GM23248 (cell line): Measurements from ENCODE around the gene C13orf42. TPM values are rescaled to one million over a fixed set of nuclear protein-coding genes. Genes with fewer than 3 reads are reported as not detected.

ENCODE experiments used
- DNase-seq: peaks from one replicate; pipeline ENCODE4 v3.0.0-alpha.2; 2015
- H2AFZ ChIP-seq: fragments of 200-600 bp; sonication (generic); 2 replicates; pipeline ENCODE4 v1.6.1; 2016; ENCODE audit warnings: antibody characterized with exemption
- H3F3A ChIP-seq: fragments of 200-600 bp; sonication (generic); 2 replicates; pipeline ENCODE4 v1.6.1; 2016; ENCODE audit warnings: mild to moderate bottlenecking, antibody characterized with exemption, mixed run types; ENCODE audit not compliant: insufficient read depth
- H3K27ac ChIP-seq: fragments of 200-600 bp; sonication (generic); 2 replicates; pipeline ENCODE4 v1.5.1; 2016; ENCODE audit warnings: mild to moderate bottlenecking
- H3K27me3 ChIP-seq: fragments of 200-600 bp; sonication (generic); replicated peaks from 2 replicates; pipeline ENCODE4 v1.6.1; 2016; ENCODE audit warnings: mild to moderate bottlenecking; ENCODE audit not compliant: insufficient read depth
- H3K36me3 ChIP-seq: fragments of 200-600 bp; sonication (generic); 2 replicates; pipeline ENCODE4 v1.6.1; 2016; ENCODE audit warnings: low read depth, mild to moderate bottlenecking
- H3K4me1 ChIP-seq: fragments of 200-600 bp; sonication (generic); 2 replicates; pipeline ENCODE4 v1.6.1; 2016; ENCODE audit warnings: mild to moderate bottlenecking; ENCODE audit not compliant: insufficient read depth
- H3K4me2 ChIP-seq: fragments of 200-600 bp; sonication (generic); one replicate; pipeline ENCODE4 v1.6.1; 2016; ENCODE audit warnings: mild to moderate bottlenecking; ENCODE audit not compliant: unreplicated experiment
- H3K4me3 ChIP-seq: fragments of 200-600 bp; sonication (generic); 2 replicates; pipeline ENCODE4 v1.5.1; 2016; ENCODE audit warnings: mild to moderate bottlenecking
- H3K79me2 ChIP-seq: fragments of 200-600 bp; sonication (generic); 2 replicates; pipeline ENCODE4 v1.6.1; 2016; ENCODE audit warnings: mild to moderate bottlenecking; ENCODE audit not compliant: insufficient read depth
- H3K9ac ChIP-seq: fragments of 200-600 bp; sonication (generic); 2 replicates; pipeline ENCODE4 v1.6.1; 2016; ENCODE audit warnings: mild to moderate bottlenecking
- H3K9me2 ChIP-seq: fragments of 200-600 bp; sonication (generic); 2 replicates; pipeline ENCODE4 v1.6.1; 2016; ENCODE audit warnings: mixed run types, mild to moderate bottlenecking, moderate library complexity; ENCODE audit not compliant: insufficient read depth
- H3K9me3 ChIP-seq: fragments of 200-600 bp; sonication (generic); one replicate; pipeline ENCODE4 v1.6.1; 2017; ENCODE audit warnings: low read depth
- H4K20me1 ChIP-seq: fragments of 200-600 bp; sonication (generic); 2 replicates; pipeline ENCODE4 v1.6.0; 2016; ENCODE audit not compliant: insufficient read depth
- EZH2 ChIP-seq: fragments of 200-600 bp; sonication (generic); IDR thresholded peaks from 2 replicates; pipeline ENCODE4 v1.6.1; 2018; ENCODE audit warnings: antibody characterized with exemption, mild to moderate bottlenecking; ENCODE audit not compliant: insufficient read depth, poor library complexity, severe bottlenecking
- EZH2phosphoT487 ChIP-seq: fragments of 200-600 bp; sonication (generic); IDR thresholded peaks from 2 replicates; pipeline ENCODE4 v1.6.1; 2018; ENCODE audit warnings: antibody characterized with exemption, moderate library complexity, mild to moderate bottlenecking, low read depth; ENCODE audit not compliant: insufficient read depth
- WGBS, 2 experiments: methylation state at CpG; one replicate each; pipeline ENCODE4 v1.1.6; 2015 to 2017; ENCODE audit warnings: low lambda C conversion rate in 2 of 2, low coverage in 1 of 2; ENCODE audit errors: missing lambda C conversion rate in 2 of 2; 5-methylcytosine and 5-hydroxymethylcytosine counted together
- in situ Hi-C: fragments of 300-500 bp; cut with MboI; formaldehyde crosslinking; loops from 2 replicates; pipeline ENCODE4 v1.15.0; 2020
- polyA plus RNA-seq: library from polyadenylated mRNA; unstranded; fragments of >200 nt; fragmentation: Nextera tagmentation; extraction: Ambion mirVana; gene quantifications from 2 replicates; pipeline ENCODE4 v1.2.1, GENCODE V29; 2016
- total RNA-seq: library from RNA; depleted of rRNA; stranded (reverse); fragments of >200 nt; shearing (Covaris generic); gene quantifications from 2 replicates; pipeline ENCODE4 v1.2.3, GENCODE V29; 2014

The C13orf42 gene
- total and polyA plus RNA-seq, 2 experiments from 2014 or later, result not detected

DNA sequence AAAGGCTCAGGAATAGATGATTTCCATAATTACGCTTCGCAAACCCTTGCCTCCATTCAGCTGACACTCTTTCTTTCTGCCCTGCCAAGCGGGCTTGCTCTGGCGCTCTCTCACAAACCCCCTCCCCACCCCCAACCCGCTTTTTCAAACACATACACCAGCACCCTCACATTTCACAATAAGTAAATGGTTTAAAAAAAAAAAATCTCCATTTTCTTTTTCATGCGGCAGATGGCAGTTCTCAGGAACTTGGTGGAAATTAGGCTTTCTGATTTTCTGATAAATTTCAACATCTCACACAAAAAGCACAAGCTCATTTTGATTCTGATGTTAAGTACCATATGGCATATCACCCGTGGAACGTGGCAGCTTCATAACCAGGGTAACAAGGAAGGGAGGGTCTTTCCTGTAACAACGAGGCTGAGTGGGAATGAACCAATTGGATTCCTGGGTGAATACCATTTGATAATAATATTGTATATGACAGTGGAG lies 43.8 kb downstream of the C13orf42 start:
- H3K9ac ChIP-seq, result no peak overlapping the region
- H3K9me2 ChIP-seq, result no peaks in the 10 kb centered on the region
- peaks cover 29% of the 10 kb centered on the region for H3K27me3 ChIP-seq
- DNase-seq, result no peak
- H3K79me2 ChIP-seq, result no peaks in the 10 kb centered on the region
- 44 to 57% methylated on average over 9 of the region's 9 CpGs for WGBS, 2 experiments
- peak overlapping the region; percentile 26 for H3K4me2 ChIP-seq
- H3K9me3 ChIP-seq, result no peaks in the 10 kb centered on the region
- no peak for TF ChIP-seq EZH2phosphoT487
- TF ChIP-seq EZH2, result no peak
- no peaks in the 10 kb centered on the region for H3F3A ChIP-seq
- H2AFZ ChIP-seq, result 0 out of 2 replicates have a peak overlapping the region, but pooled peaks have one; percentile 16
- in situ Hi-C loops, result loop anchor here (10.0 to 25.0 kb wide), 4 partner anchors 242 to 1405 kb away; no protein-coding TSS in a partner anchor
- H3K4me1 ChIP-seq, result no peaks in the 10 kb centered on the region
- H3K4me3 ChIP-seq, result no peak overlapping the region
- H4K20me1 ChIP-seq, result no peaks in the 10 kb centered on the region
- no peaks in the 10 kb centered on the region for H3K36me3 ChIP-seq
- H3K27ac ChIP-seq, result no peak overlapping the region

DNA sequence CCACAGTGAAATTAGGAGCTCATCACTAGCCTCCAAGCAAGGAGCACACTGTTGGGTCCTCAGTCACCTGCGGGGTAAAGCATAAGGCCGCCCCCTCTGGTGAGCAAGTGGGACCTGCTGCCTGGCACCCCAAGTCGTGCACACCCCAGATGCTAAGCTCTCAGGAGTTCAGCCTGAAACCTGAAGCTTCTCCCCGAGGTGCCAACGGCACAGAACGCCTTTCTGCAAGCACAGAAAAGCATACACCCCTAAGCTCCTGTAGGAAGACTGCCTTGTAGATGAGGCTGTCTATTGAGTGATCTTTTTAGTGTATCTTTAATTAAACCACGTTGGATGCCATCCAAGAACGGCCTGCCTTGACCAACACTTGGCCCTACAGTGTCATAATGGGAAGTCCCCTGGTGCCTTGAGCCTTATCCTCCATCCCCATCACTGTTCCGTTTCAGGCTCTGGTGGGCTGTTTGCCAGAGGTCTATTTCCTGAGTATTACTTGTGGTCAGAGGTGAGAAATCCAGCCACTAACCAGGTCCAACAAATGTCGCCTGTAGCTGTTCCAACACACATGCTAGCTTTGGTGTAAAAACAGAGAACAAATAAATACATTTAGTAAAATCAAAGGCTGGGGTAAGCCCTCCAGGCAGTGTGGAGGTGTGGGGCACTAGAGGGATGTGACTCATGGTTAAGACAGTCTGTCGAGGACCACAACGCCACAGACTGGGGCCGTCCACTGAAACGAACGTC lies 44.8 kb downstream of the C13orf42 start:
- H3K9me3 ChIP-seq, result no peaks in the 10 kb centered on the region
- no peak overlapping the region for H2AFZ ChIP-seq
- H3K27ac ChIP-seq, result no peak overlapping the region
- H3K9ac ChIP-seq, result no peak overlapping the region
- no peaks in the 10 kb centered on the region for H3K36me3 ChIP-seq
- peak; percentile 18 for DNase-seq
- H3K9me2 ChIP-seq, result no peaks in the 10 kb centered on the region
- H3F3A ChIP-seq, result no peaks in the 10 kb centered on the region
- H3K79me2 ChIP-seq, result no peaks in the 10 kb centered on the region
- no peak for TF ChIP-seq EZH2
- TF ChIP-seq EZH2phosphoT487, result no peak
- no peak overlapping the region for H3K4me2 ChIP-seq
- in situ Hi-C loops, result loop anchor here (10.0 to 25.0 kb wide), 4 partner anchors 241 to 1404 kb away; no protein-coding TSS in a partner anchor
- H3K4me3 ChIP-seq, result no peak overlapping the region
- H4K20me1 ChIP-seq, result no peaks in the 10 kb centered on the region
- H3K27me3 ChIP-seq, result peaks cover 32% of the 10 kb centered on the region
- WGBS, 2 experiments, result 54 to 59% methylated on average over 15 of the region's 15 CpGs
- no peaks in the 10 kb centered on the region for H3K4me1 ChIP-seq

DNA sequence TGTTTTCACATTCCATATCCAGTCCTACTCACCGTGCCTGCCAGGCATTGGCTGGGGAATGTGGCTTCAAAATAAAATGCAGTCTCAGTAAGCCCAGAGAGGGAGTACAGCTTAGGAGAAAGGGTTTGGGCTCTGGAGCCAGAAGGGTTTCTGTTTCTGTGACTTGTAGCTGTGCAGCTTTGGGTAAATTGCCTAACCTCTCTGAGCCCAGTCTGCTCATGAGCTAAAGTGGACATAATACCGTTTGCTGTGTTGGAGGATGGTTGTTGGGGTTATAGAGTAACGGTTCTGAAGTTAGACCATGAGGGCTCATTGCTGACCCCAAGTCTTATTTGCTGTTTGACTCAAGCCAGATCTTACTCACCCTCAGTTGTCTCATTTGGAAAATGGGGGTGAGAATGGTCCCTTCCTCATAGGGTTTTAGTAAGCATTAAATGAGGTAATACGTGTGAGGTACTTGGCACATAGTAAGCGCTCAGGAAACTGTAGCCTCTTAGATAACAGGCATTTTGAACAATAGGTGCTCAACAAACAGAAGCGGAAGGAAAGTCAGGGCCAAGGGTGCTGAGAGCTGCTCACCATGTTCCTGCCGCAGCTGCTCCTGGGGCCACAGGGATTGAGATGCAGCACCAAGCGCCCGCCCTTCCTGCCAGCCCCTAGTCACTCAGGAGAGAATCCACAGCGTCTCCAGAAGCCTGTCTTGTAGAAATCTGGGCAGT lies 45.5 kb downstream of the C13orf42 start:
- no peak for DNase-seq
- Histone ChIP-seq H4K20me1 (no peaks in the 10 kb centered on the region), H3K9me2 (no peaks in the 10 kb centered on the region), H3K27ac (no peak overlapping the region), H3K9me3 (no peaks in the 10 kb centered on the region), H3K4me3 (no peak overlapping the region), H3K27me3 (peaks cover 32% of the 10 kb centered on the region), H3K4me1 (no peaks in the 10 kb centered on the region), H3K36me3 (no peaks in the 10 kb centered on the region), H3K9ac (no peak overlapping the region), H3K4me2 (no peak overlapping the region), H2AFZ (no peak overlapping the region), H3K79me2 (no peaks in the 10 kb centered on the region), H3F3A (no peaks in the 10 kb centered on the region)
- TF ChIP-seq EZH2 (no peak), EZH2phosphoT487 (no peak)
- 60 to 65% methylated on average over 10 of the region's 10 CpGs for WGBS, 2 experiments
- in situ Hi-C loops, result loop anchor here (10.0 to 25.0 kb wide), 4 partner anchors 241 to 1403 kb away; no protein-coding TSS in a partner anchor

DNA sequence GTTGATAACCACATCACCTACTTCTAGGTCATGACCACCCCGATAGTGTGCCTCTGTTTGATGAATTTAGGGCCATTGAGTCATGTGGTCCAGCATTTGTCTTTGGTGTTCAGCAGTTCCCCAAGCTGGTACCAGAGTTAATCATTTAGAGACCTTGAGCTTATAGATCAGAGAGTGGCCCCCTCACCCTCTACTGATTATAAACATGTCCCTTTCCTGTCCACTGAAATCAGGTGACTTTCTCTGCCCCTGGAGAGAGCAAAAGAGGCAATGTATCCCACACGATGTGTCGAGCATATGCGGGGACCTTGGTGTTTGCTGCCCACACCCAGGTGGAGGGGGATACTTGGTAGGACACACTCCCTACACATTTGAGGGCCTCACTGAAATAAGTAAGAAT lies 46.3 kb downstream of the C13orf42 start:
- H3K4me1 ChIP-seq, result no peaks in the 10 kb centered on the region
- 83 to 88% methylated on average over 4 of the region's 4 CpGs for WGBS, 2 experiments
- no peak overlapping the region for H3K27ac ChIP-seq
- no peaks in the 10 kb centered on the region for H4K20me1 ChIP-seq
- H3K4me3 ChIP-seq, result no peak overlapping the region
- in situ Hi-C loops, result loop anchor here (10.0 to 25.0 kb wide), 4 partner anchors 240 to 1402 kb away; no protein-coding TSS in a partner anchor
- H2AFZ ChIP-seq, result no peak overlapping the region
- H3K9ac ChIP-seq, result no peak overlapping the region
- TF ChIP-seq EZH2phosphoT487, result no peak
- no peak for TF ChIP-seq EZH2
- no peak for DNase-seq
- H3K9me3 ChIP-seq, result no peaks in the 10 kb centered on the region
- H3K36me3 ChIP-seq, result no peaks in the 10 kb centered on the region
- no peaks in the 10 kb centered on the region for H3K9me2 ChIP-seq
- no peaks in the 10 kb centered on the region for H3K79me2 ChIP-seq
- H3K27me3 ChIP-seq, result peaks cover 32% of the 10 kb centered on the region
- no peak overlapping the region for H3K4me2 ChIP-seq
- H3F3A ChIP-seq, result no peaks in the 10 kb centered on the region
